MM.1S (cell line): ENCODE results near the gene NLRP14.

Source experiments
- DNase-seq: peaks from one replicate; pipeline ENCODE4 v3.0.0-alpha.2; 2015
- H2AFZ ChIP-seq: fragments of 300-600 bp; sonication (generic); 2 replicates; pipeline ENCODE4 v1.6.0; 2016; ENCODE audit warnings: antibody characterized with exemption, low read length
- H3F3A ChIP-seq: fragments of 300-600 bp; sonication (generic); 2 replicates; pipeline ENCODE4 v1.6.1; 2016; ENCODE audit warnings: mild to moderate bottlenecking, antibody characterized with exemption, low read length, moderate library complexity, mixed read lengths; ENCODE audit not compliant: insufficient read depth
- H3K27ac ChIP-seq: fragments of 300-600 bp; sonication (generic); 2 replicates; pipeline ENCODE4 v1.5.1; 2016; ENCODE audit warnings: mild to moderate bottlenecking, low read length
- H3K27me3 ChIP-seq: fragments of 300-600 bp; sonication (generic); replicated peaks from 2 replicates; pipeline ENCODE4 v1.6.0; 2016; ENCODE audit warnings: low read length; ENCODE audit not compliant: insufficient read depth
- H3K36me3 ChIP-seq: fragments of 300-600 bp; sonication (generic); replicated peaks from 2 replicates; pipeline ENCODE4 v1.6.1; 2016; ENCODE audit warnings: mild to moderate bottlenecking, low read length, mixed read lengths; ENCODE audit not compliant: insufficient read depth
- H3K4me1 ChIP-seq: fragments of 300-600 bp; sonication (generic); 2 replicates; pipeline ENCODE4 v1.6.1; 2016; ENCODE audit warnings: low read length, mixed read lengths
- H3K4me2 ChIP-seq: fragments of 300-600 bp; sonication (generic); 2 replicates; pipeline ENCODE4 v1.6.0; 2016; ENCODE audit warnings: low read depth, low read length
- H3K4me3 ChIP-seq: fragments of 300-600 bp; sonication (generic); 2 replicates; pipeline ENCODE4 v1.5.1; 2016; ENCODE audit warnings: low read length, mixed read lengths
- H3K79me2 ChIP-seq: fragments of 300-600 bp; sonication (generic); 2 replicates; pipeline ENCODE4 v1.6.1; 2016; ENCODE audit warnings: mixed run types, low read length, mixed read lengths
- H3K9ac ChIP-seq: fragments of 300-600 bp; sonication (generic); 2 replicates; pipeline ENCODE4 v1.6.1; 2016; ENCODE audit warnings: low read length, mixed read lengths
- H3K9me2 ChIP-seq: fragments of 300-600 bp; sonication (generic); replicated peaks from 2 replicates; pipeline ENCODE4 v1.6.1; 2016; ENCODE audit warnings: mild to moderate bottlenecking, low read length, mixed read lengths; ENCODE audit not compliant: insufficient read depth
- H3K9me3 ChIP-seq: fragments of 300-600 bp; sonication (generic); replicated peaks from 2 replicates; pipeline ENCODE4 v1.6.1; 2016; ENCODE audit warnings: mild to moderate bottlenecking, low read length, mixed read lengths; ENCODE audit not compliant: insufficient read depth
- H4K20me1 ChIP-seq: fragments of 300-600 bp; sonication (generic); 2 replicates; pipeline ENCODE4 v1.6.1; 2016; ENCODE audit warnings: mild to moderate bottlenecking, low read length, moderate library complexity, mixed read lengths; ENCODE audit not compliant: insufficient read depth
- EZH2 ChIP-seq: fragments of 300-600 bp; sonication (generic); optimal IDR thresholded peaks from 2 replicates; pipeline ENCODE3; 2017; ENCODE audit warnings: low read depth, mild to moderate bottlenecking, antibody characterized with exemption, low read length, mixed read lengths
- EZH2phosphoT487 ChIP-seq: fragments of 300-600 bp; sonication (generic); IDR thresholded peaks from 2 replicates; pipeline ENCODE4 v1.6.1; 2018; ENCODE audit warnings: antibody characterized with exemption, low read length
- TF ChIP-seq, protein P1 (sequence below): fragments of 300-600 bp; sonication (generic); IDR thresholded peaks from 2 replicates; pipeline ENCODE4 v1.5.1; 2016; ENCODE audit warnings: antibody characterized with exemption, low read length, mixed read lengths

Gene NLRP14

DNA sequence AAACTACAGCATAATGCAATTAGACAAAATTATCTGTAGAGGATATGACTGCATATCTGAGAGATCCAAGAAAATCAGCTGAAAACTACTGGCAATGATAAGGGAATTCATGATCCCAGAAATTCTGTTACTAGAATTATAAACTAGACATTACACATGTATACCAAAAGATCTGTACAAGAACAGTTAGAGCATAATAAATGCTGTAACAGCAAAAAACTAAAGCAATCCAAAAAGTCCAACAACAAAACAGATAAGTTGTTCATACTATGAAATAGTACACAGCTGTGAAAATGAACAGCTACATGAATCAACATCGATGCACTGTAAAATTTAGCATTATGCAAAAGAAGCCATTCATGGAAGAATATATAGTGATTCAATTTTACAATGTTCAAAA is 6.2 kb upstream of the NLRP14 start:
- Histone ChIP-seq H3F3A (no peaks in the 10 kb centered on the region), H3K9me3 (no peaks in the 10 kb centered on the region), H3K4me3 (no peak overlapping the region), H3K27me3 (no peaks in the 10 kb centered on the region), H2AFZ (no peak overlapping the region), H3K79me2 (no peaks in the 10 kb centered on the region), H4K20me1 (no peaks in the 10 kb centered on the region), H3K9ac (no peak overlapping the region), H3K9me2 (no peaks in the 10 kb centered on the region), H3K27ac (no peak overlapping the region), H3K4me1 (no peaks in the 10 kb centered on the region), H3K4me2 (no peak overlapping the region), H3K36me3 (no peaks in the 10 kb centered on the region)
- DNase-seq: no peak
- TF ChIP-seq EZH2: no peak
- no peak for TF ChIP-seq EZH2phosphoT487
- TF ChIP-seq, protein P1, sequence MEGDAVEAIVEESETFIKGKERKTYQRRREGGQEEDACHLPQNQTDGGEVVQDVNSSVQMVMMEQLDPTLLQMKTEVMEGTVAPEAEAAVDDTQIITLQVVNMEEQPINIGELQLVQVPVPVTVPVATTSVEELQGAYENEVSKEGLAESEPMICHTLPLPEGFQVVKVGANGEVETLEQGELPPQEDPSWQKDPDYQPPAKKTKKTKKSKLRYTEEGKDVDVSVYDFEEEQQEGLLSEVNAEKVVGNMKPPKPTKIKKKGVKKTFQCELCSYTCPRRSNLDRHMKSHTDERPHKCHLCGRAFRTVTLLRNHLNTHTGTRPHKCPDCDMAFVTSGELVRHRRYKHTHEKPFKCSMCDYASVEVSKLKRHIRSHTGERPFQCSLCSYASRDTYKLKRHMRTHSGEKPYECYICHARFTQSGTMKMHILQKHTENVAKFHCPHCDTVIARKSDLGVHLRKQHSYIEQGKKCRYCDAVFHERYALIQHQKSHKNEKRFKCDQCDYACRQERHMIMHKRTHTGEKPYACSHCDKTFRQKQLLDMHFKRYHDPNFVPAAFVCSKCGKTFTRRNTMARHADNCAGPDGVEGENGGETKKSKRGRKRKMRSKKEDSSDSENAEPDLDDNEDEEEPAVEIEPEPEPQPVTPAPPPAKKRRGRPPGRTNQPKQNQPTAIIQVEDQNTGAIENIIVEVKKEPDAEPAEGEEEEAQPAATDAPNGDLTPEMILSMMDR: no peak

DNA sequence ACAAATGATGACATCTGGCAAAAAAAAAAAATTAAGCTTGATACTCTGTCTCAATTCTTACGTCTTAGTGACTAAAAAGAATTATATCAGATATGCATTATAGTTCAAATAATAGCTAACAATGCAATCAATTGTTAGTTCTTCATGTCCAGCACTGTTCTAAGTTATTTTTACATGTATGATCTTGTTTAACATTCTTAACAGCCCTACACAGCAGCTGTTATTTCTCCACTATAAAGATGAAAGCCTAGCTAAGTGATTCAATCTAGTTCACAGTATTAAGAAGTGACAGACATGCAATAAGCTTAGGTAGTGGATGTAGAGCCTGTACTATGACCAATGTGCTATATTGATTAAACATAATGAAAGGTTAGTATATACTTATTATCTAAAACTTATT is 4.3 kb upstream of the NLRP14 start:
- Histone ChIP-seq H3K4me1 (0 out of 2 replicates have a peak, but pooled peaks cover 6% of the 10 kb centered on the region), H3K36me3 (no peaks in the 10 kb centered on the region), H3K9me3 (no peaks in the 10 kb centered on the region), H3K27ac (no peak overlapping the region), H3K9ac (no peak overlapping the region), H3K4me2 (no peak overlapping the region), H4K20me1 (no peaks in the 10 kb centered on the region), H3K4me3 (no peak overlapping the region), H3F3A (no peaks in the 10 kb centered on the region), H3K9me2 (no peaks in the 10 kb centered on the region), H2AFZ (no peak overlapping the region), H3K27me3 (no peaks in the 10 kb centered on the region), H3K79me2 (no peaks in the 10 kb centered on the region)
- TF ChIP-seq, protein P1: no peak
- no peak for TF ChIP-seq EZH2
- TF ChIP-seq EZH2phosphoT487: no peak
- no peak for DNase-seq

DNA sequence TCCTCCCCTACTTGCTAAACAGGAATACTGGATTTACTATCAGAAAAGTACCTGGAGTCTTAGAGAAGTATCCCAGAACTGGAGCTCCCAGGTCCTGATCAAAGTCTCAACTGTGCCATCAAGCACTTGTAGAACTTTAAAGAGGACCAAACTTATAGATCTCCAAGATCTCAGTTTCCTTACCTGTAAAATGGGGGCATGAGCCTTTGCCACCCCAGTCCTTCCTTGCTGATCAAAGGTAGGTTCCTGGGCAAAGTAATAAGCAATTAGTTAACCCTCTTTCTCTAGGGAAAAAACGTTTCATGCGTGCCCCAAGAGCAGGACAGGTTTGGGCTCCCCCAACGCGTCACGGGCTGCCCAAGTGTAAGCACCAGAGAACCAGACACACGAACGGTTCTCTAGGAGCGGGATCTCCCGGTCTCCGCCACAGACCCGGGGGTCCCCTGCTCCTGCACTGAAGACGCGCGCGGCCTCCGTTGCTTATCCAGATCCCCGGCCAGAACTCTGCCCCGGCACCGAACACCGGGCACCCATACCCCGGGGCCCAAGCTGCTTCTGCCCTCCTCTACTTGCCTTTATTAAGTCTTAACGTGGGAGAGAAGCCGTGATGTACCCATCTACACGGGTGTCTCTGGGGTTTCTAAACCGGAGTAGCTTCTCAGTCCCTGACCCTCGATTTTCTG is 638 bp upstream of the NLRP14 start:
- Histone ChIP-seq H3K36me3 (no peaks in the 10 kb centered on the region), H3K4me2 (peak overlapping the region; percentile 81), H3K9me3 (no peaks in the 10 kb centered on the region), H3K4me3 (peak overlapping the region; percentile 63), H3K79me2 (no peaks in the 10 kb centered on the region), H2AFZ (peak overlapping the region; percentile 67), H3K4me1 (0 out of 2 replicates have a peak, but pooled peaks cover 6% of the 10 kb centered on the region), H3F3A (no peaks in the 10 kb centered on the region), H4K20me1 (no peaks in the 10 kb centered on the region), H3K27ac (no peak overlapping the region), H3K9me2 (no peaks in the 10 kb centered on the region), H3K9ac (no peak overlapping the region; the same call in 1 of the 2 replicates), H3K27me3 (no peaks in the 10 kb centered on the region)
- TF ChIP-seq EZH2phosphoT487 (no peak), EZH2 (no peak)
- TF ChIP-seq, protein P1: no peak
- no peak for DNase-seq
